Activated T-cell treated with anti-CD3 and anti-CD28 coated beads, Interleukin-2, amount 50 U/mL, for 48 hours (primary cell): ENCODE data around the gene AP5M1.
"Not testable (repeated sequence)": the region's sequence is repeated elsewhere in the genome, so short reads cannot be mapped to it uniquely, and the experiment has no call there.

Source experiments
- DNase-seq, 2 experiments: peaks; one replicate each; pipeline ENCODE4 v3.0.0-alpha.2; 2020

The AP5M1 gene, protein sequence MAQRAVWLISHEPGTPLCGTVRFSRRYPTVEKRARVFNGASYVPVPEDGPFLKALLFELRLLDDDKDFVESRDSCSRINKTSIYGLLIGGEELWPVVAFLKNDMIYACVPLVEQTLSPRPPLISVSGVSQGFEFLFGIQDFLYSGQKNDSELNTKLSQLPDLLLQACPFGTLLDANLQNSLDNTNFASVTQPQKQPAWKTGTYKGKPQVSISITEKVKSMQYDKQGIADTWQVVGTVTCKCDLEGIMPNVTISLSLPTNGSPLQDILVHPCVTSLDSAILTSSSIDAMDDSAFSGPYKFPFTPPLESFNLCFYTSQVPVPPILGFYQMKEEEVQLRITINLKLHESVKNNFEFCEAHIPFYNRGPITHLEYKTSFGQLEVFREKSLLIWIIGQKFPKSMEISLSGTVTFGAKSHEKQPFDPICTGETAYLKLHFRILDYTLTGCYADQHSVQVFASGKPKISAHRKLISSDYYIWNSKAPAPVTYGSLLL

DNA sequence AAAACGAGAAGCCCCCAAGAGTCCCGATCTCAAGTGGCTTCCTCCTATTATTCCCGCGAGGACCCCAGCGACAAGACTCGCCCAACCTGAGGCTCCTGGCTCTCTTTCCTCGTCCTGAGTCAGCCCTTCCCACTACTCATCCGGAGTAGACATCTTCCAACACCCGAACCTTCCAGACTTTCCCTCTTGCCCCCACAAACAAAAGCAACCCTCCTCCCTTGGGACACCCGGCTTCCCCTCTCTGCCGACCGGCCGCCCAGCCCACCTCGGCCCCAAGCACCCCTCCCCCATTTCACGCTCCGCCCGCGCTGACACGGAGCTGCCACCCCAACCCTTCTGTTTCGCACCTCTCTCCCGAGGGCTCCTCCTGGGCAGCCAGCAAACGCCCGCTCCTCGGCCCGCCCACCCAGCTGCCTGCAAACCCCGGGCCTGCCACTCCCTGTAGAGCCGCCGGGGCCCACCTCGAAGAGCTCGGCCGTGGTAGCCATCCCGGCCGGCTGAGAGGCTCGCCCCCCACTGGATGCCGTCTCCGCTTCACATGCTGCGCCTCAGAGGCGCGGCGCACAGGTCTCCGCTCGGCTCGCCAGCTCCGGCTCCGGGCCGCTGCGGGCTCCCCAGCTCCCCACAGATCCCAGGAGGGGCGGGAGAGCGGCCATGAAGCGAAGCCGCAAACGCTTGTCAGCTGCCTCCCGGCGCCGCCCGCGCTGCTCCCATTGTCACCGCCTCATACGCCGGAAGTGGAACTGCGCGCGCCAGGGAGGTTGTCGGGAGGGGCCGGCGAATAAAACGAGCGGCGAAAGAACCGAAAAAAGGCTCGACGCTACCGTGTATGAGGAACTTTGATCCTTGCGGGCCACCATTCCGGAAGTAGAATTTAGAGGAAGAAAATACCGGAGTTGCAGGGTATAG, at the start of gene AP5M1, which contains the start of gene EXOC5:
Gene AP5M1 (plus strand): TSS at position 811 of the 909 bp plus-strand sequence. CDS start 344 bp downstream, outside the sequence.
Gene EXOC5 (minus strand): TSS at position 745 of the 909 bp plus-strand sequence. CDS start 257 bp downstream, at position 488.
- DNase-seq, result peak; percentile 92 to 93

DNA sequence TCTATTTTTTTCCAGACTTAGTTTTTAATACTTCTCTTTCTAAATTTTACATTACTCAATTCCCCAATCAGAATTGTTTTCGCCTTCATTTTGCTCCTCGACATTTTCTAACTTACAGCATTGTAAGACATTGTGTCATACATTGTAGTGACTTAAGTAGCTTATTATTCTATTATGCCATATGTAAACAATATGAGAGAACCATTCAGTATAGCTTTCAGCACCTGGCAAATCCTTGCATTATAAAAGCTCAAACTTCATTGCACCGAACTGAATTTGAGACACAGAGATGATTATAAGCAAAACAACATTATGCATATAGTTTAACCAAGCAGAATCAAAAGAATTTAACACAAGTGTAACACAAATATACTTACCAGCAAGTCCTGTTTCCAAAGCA, 46.8 kb upstream of the AP5M1 start:
- DNase-seq, result no peak

DNA sequence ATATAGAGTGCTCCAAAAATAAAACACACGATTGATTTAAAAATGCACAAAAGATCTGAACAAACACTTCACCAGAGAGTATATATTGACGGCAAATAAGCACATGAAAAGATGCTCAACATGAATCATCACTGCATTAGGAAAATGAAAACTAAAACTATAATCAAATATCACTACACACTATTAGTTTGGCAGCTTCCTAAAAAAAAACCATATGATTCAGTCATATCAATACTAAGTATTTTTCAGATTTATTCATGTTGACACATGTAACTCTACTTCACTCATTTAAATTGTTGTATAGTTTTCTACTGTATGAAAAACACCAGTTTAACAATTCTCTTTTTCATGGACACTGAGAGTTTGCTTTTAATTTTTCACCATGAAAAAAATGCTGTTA, 41.7 kb upstream of the AP5M1 start:
- no peak for DNase-seq

DNA sequence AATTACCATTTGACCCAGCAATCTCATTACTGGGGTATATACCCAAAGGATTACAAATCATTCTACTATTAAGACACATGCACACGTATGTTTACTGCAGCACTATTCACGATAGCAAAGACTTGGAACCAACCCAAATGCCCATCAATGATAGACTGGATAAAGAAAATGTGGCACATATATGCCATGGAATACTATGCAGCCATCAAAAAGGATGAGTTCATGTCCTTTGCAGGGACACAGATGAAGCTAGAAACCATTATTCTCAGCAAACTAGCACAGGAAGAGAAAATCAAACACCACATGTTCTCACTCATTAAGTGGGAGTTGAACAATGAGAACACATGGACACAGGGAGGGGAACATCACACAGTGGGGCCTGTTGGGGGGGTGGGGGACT, 40.5 kb upstream of the AP5M1 start:
- not testable (repeated sequence) for DNase-seq

DNA sequence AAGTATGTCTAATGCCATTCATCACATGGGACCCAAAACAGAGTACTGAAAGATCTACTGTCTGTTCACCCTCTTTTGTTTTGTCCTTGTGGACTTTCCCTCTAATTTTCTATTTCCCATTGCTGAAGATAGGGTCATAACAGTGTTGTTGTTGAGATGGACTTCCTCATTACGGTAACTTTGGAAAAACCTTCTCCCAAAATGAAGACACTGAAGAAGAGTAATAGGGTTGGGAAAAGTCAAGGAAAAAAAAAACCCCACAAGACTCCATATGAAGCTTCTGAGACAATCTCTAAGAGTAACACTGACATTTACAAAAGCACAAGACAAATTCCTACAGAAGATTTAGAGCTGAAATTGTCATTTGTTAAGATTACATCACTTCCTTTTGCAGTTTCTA, 36.8 kb upstream of the AP5M1 start:
- no peak for DNase-seq

DNA sequence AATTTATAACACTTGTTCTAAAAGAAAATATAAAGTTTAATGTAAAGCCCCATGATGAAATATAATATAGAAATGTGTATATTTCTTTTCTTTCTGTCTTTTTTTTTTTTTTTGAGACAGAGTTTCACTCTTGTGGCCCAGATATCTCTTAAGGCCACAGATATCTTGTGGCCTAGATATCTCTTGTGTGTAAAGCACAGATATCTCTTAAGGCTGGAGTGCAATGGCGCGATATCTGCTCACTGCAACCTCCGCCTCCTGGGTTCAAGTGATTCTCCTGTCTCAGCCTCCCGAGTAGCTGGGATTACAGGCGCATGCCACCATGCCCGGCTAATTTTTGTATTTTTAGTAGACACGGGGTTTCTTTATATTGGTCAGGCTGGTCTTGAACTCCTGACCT, 28.7 kb upstream of the AP5M1 start:
- not testable (repeated sequence) for DNase-seq

DNA sequence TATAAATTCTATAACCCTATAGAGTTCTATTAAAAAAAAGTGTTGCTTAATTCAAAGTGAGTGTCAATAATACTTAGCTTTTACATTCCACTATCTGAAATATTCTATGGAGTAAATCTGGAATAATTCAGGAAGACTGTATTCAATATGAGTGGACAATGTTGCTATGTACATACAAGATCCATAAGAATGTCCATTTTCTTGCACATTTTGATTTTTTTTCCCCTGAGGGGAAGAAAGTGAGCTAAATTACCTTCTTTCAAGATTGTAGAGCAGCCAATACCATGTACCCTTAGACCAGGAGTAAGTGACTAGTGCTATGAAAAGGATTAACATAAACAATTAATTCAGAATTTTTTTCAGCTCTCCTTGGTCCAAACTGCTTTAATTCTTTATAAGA, 25.5 kb upstream of the AP5M1 start:
- DNase-seq, result no peak

DNA sequence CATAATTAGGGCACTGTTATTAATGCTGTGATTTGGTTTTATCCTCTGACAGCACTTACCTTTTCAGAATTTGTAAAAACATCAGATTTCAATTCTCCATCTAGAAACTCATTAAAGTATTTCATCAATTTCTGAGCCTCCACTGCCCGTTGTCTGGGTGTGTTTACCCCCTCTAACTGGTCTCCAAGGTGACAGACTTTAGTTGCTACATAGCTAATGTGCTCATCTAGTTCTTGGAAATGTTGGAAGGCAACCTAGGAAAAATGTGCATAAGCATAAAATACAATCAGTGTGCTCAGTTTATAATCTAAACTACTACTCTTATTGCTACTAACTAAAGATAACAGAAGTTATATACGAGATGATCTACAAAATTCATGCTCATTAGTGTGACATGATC, 24.7 kb upstream of the AP5M1 start:
- no peak for DNase-seq

DNA sequence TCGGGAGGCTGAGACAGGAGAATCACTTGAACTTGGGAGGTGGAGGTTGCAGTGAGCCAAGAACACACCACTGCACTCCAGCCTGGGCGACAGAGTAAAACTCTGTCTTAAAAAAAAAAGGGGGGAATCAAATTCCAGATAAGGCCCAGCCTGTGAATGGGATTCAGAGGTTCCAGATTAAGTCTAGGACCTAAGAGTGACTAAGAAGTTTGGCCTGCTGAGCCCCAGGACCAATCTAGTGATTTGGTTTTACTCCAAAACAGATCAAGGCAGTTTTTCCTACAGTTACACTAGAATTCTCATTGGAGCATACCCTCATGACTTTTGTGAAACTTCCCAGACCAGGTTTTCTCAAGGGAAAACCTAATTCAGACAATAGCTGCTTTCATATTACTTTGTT, 22.8 kb upstream of the AP5M1 start:
- no peak for DNase-seq

DNA sequence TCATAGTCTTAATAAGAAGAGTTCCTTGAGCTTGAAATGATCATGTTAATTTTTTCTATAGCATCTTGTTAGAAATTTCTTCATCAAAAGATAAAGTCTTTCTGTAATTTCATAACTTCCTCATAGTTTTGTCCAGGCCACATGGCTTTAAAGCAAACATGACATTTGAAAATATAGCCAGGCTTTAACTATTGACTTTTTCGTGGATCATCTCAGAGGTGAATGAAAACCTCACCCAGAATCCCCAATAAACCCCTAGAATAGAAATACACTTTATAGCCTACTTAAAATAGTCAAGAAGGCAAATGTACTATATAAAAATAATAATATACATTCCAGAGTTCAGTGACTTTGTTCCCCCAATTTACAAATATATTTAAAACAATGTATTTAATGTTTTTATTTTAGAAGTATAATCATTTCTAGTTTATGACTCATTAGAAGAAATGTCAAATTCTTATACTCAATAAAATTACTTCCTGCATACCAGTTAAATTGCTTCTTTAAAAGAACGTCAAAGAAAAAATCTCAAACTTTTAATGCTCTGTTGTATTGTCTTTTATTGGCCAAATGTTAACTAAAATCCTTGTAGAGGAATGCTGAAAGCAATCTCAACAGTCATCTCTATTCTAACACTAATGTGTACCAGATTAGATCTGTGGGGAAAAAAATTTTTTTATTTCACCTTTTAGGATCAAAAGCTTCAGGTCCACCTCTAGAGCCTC, 21.7 kb upstream of the AP5M1 start:
- no peak for DNase-seq

DNA sequence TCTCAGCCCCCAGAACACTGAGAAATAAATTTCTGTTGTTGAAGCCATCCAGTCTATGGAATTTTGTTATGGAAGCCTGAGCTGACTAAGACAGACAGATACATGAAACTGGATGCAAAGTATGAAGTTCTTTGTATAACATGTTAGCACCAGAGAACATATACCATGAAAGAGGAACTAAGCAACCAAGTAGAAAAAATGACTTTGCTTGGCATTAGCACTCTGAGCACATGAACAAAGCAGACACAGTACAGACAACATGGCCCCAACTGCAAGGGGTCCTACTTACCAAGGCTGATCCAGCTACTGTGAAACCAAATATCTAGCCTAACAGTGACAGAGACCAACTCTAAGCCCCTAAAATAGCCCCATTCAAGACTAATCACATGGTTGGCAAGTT, 13.9 kb upstream of the AP5M1 start:
- DNase-seq, result no peak

DNA sequence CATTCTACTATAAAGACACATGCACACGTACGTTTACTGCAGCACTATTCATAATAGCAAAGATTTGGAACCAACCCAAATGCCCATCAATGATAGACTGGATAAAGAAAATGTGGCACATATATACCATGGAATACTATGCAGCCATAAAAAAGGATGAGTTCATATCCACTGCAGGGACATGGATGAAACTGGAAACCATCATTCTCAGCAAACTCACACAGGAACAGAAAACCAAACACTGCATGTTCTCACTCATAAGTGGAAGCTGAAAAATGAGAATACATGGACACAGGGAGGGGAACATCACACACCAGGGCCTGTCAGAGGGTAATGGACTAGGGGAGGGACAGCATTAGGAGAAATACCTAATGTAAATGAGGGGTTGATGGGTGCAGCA, 10.6 kb upstream of the AP5M1 start:
- DNase-seq, result not testable (repeated sequence)

DNA sequence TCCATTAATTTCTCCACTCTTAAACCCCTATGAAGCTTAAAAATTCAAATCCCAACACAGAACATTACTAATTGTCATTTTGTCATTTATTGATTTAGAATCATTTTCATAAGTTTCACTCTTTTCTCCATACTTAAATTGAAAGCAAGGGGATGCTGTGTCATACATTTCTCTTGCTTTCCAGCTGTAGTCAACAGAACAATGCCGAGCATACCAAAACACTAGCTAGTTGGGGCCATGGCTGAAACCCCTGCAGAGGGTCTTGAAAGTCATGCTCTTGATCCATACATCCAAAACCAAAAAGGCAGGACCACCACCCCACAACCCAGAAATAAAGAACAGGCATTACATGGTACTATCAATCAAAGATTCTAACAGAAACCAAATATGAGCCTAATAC, 9.1 kb upstream of the AP5M1 start:
- DNase-seq, result no peak

DNA sequence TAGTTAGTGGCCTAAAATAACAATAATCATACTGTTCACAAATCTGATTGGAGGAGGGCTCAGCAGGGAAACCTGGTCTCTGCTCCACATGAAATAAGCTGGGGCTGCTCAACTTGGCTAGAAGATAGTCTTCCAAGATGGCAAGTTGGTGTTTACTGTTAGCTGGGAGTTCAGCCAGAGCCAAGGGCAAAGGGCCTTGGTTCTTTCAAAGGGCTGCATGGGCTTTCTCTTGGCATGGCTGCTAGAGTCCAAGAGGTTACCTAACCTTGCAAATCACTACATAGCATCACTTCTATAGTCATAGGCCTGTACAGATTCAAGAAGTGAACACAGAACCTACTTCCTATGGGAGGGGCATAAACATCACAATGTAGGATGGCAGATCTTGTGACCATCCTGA, 7.2 kb upstream of the AP5M1 start:
- DNase-seq, result no peak

DNA sequence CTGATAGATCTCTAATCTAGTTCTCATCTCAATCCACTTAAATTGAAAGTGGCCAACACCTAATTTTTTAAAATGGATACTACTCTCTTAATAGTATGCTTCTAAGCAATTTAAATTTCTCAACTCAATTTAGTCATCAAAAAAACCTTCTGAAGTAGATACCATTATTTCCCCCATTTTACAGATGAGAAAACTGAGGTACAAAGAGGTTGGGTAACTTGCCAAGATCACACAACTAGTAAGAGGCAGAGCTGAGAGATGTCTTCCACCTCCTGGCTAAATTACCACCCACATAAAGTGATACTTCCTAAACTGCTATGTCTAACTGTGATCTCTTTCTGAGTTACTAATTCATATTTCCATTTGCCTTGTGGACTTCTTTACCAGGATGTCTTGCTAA, 6.7 kb upstream of the AP5M1 start:
- no peak for DNase-seq

DNA sequence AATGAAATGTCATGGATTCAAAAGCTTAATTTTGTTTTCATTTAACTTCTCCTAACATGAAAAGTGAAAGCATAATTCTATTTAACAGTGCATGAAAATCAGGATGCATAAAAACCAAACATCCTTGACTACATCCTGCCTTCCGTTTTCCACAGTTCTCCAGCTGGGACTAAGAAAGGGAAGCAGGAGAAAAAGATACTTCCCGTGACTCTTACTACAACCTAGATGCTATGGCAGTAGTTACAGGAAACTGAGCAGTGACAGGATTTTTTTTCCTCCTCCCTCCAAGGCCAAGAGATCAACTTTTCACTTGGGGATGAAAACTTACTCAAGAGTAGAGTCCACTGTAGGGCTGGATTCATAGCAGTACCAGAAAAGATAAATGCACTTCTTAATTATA, 2.7 kb upstream of the AP5M1 start:
- no peak for DNase-seq

DNA sequence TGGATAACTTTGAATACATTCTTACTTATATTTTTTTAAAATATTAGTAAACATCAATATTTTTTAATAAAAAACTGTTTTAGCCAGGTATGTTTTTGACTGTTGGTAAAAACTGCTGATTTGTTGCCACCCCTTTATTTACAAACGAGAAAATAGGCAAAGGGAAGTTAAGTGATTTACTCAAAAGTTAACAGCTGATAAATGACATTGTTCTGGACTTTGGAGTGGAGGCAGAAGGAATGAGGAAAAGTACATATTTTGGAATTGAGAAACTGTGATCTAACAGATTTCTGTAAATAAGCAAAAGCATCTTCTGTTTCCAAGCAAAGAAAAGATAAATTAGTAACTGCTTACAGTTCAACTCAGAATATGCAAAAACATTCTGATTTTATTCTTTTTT, 4.5 kb downstream of the AP5M1 start:
- no peak for DNase-seq

DNA sequence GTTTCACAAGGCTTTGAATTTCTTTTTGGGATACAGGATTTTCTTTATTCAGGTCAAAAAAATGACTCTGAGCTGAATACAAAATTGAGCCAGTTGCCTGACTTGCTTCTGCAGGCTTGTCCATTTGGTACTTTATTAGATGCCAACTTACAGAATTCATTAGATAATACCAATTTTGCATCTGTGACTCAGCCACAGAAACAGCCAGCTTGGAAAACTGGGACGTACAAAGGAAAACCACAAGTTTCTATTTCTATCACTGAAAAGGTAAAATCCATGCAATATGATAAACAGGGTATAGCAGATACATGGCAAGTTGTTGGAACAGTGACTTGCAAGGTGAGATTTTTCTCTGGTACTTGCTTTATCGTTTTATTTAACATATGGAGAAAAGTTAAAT, 5.8 kb downstream of the AP5M1 start:
- no peak for DNase-seq

DNA sequence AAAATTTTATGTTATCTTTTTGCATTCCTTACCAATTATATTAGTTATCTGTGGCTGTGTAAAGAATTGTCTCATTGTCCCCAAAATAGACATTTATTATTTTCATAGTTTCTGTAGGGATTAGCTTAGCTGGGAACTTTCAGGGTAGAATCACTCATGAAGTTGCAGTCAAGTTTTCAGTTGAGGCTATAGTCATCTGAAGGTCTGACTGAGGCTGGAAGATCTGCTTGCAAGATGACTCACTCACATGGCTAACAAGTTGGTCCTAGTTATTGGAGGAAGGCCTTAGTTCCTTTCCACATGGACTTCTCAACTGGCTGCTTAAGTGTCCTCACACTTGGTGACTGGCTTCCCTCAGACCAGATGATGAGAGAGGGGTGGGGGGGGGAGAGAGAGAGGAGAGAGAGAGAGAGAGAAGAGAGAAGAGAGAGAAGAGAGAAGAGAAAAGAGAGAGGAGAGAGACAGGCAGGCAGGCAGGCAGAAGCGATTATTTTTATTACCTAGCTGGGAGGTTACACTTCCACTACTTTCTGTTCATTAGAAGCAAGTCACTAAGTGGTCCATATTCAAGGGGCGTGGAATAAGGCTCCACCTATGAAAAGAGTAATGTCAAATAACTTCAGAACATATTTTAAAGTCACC, 6.4 kb downstream of the AP5M1 start:
- no peak for DNase-seq

DNA sequence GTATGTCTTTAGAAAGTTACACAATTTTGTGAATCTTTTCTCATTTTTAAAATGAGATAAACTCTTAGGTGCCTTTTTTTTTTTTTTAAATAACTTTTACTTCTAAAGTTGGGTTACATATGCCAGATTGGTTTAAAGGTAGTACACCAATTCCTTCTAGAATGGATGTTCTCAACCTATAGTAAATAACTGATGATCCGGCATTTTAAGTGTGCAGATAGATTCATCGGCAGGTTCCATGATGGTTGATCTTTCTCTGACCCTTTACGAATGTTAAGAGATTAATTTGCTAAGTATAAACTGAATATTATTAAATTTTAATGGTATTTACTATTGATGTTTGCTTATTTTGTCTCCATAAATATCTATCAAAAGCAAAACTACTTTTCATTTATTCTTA, 8.3 kb downstream of the AP5M1 start:
- DNase-seq, result no peak

DNA sequence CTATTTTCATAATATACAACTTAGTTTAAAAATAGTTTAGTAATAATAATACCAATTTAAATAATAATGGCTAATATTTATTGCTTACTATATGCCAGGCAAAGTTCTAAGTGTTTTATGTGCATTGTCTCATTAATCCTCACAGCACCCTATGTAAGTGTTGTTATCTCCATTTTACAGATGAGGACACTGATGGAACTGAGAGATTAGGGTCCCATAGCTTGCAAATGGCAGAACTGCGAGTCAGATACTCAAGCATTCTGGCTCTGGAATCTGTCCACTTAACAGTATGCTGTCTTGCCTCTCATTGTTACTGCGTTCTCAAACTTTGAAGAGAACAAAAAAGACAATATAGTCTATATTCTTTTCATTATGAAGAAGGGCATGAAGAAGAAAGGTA, 19.0 kb downstream of the AP5M1 start:
- no peak for DNase-seq

DNA sequence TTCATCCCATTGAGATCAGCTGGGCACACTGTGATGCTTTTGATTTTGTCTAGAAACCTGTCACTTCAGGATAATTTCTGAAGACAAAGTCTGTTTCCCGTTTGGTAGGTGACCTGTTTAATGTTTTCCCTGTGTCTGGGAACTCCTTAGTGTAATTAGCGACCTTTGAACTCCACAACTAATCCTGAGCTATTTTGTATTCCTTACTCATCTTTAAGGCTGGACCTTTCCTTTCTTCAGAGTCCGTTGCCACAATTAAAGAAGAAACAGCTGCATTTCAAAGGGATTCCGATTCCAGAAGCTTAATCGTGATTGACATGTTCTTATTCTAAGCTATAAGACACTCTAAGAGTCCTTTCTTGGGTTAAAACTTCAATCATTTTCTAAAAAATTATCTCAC, 22.0 kb downstream of the AP5M1 start:
- DNase-seq, result no peak
